IMR-90 (cell line): ENCODE data around the gene SBK2. TPM values are rescaled to one million over a fixed set of nuclear protein-coding genes. Genes with fewer than 3 reads are reported as not detected.

Source experiments
- ATAC-seq: fragments of 200-7000 bp; cut with Tn5 transposase; 2 replicates; pipeline ENCODE4 v1.9.1; 2020; ENCODE audit warnings: low read depth, mild to moderate bottlenecking, moderate library complexity
- BruUV-seq: library from RNA; stranded (reverse); fragments of 400-500 nt; replicated peaks from 2 replicates; lab custom pipeline; 2021; lab: Mats Ljungman, UMichigan
- CTCF ChIA-PET: fragments of 300-600 bp; formaldehyde crosslinking; extraction: SDS; loops from one replicate; lab custom pipeline; 2021; ENCODE audit warnings: antibody characterized with exemption; lab: Yijun Ruan, JAX
- POLR2A ChIA-PET: fragments of 300-600 bp; sonication (Branson Sonifier 250); formaldehyde crosslinking; loops from one replicate; lab custom pipeline; 2022; ENCODE audit warnings: antibody characterized with exemption; ENCODE audit not compliant: unreplicated experiment; lab: Charles Lee
- DNase-seq: peaks from one replicate; pipeline ENCODE4 v3.0.0; 2013
- H2AFZ ChIP-seq: replicated peaks from 2 replicates; pipeline ENCODE3; 2013; ENCODE audit warnings: low read length, mild to moderate bottlenecking; ENCODE audit not compliant: poor library complexity
- H2AK5ac ChIP-seq: 2 replicates; pipeline ENCODE4 v1.6.1; 2013; ENCODE audit warnings: low read depth, low read length, inconsistent platforms
- H2AK9ac ChIP-seq: replicated peaks from 2 replicates; pipeline ENCODE3; 2013; ENCODE audit warnings: mild to moderate bottlenecking, low read depth, low read length, moderate library complexity; ENCODE audit not compliant: poor library complexity
- H2BK120ac ChIP-seq: 2 replicates; pipeline ENCODE4 v1.6.1; 2013; ENCODE audit warnings: low read depth, low read length, inconsistent platforms
- H2BK15ac ChIP-seq: 3 replicates; pipeline ENCODE4 v1.6.1; 2013; ENCODE audit warnings: low read depth, low read length, inconsistent platforms
- H2BK20ac ChIP-seq: 2 replicates; pipeline ENCODE4 v1.6.1; 2013; ENCODE audit warnings: low read depth, mild to moderate bottlenecking, inconsistent platforms, low read length, moderate library complexity
- H2BK5ac ChIP-seq: 2 replicates; pipeline ENCODE4 v1.6.1; 2013; ENCODE audit warnings: mild to moderate bottlenecking, low read depth, low read length, inconsistent platforms; ENCODE audit not compliant: poor library complexity, severe bottlenecking
- H3K14ac ChIP-seq: replicated peaks from 2 replicates; pipeline ENCODE4 v1.6.1; 2013; ENCODE audit warnings: low read depth, low read length, inconsistent platforms
- H3K18ac ChIP-seq: 2 replicates; pipeline ENCODE4 v1.6.1; 2013; ENCODE audit warnings: low read depth, low read length, control low read depth
- H3K23ac ChIP-seq: 2 replicates; pipeline ENCODE4 v1.6.1; 2013; ENCODE audit warnings: low read depth, low read length, inconsistent platforms
- H3K27ac ChIP-seq: 2 replicates; pipeline ENCODE4 v1.5.1; 2013; ENCODE audit warnings: mild to moderate bottlenecking, control low read depth, low read length; ENCODE audit not compliant: insufficient read depth
- H3K27me3 ChIP-seq: 2 replicates; pipeline ENCODE4 v1.6.1; 2013; ENCODE audit warnings: low read length; ENCODE audit not compliant: control insufficient read depth, insufficient read depth
- H3K36me3 ChIP-seq: 2 replicates; pipeline ENCODE4 v1.6.1; 2013; ENCODE audit warnings: low read length, mixed read lengths; ENCODE audit not compliant: control insufficient read depth, insufficient read depth
- H3K4ac ChIP-seq: 2 replicates; pipeline ENCODE4 v1.6.1; 2013; ENCODE audit warnings: low read depth, low read length, inconsistent platforms
- H3K4me1 ChIP-seq: 2 replicates; pipeline ENCODE4 v1.6.1; 2013; ENCODE audit warnings: low read length, mixed read lengths; ENCODE audit not compliant: control insufficient read depth, insufficient read depth
- H3K4me2 ChIP-seq: 2 replicates; pipeline ENCODE4 v1.6.1; 2013; ENCODE audit warnings: low read depth, mild to moderate bottlenecking, control low read depth, low read length, moderate library complexity
- H3K4me3 ChIP-seq: 2 replicates; pipeline ENCODE4 v1.5.1; 2013; ENCODE audit warnings: low read depth, mild to moderate bottlenecking, control low read depth, low read length, moderate library complexity; ENCODE audit not compliant: insufficient read depth
- H3K56ac ChIP-seq: 2 replicates; pipeline ENCODE4 v1.6.1; 2013; ENCODE audit warnings: low read length, inconsistent platforms; ENCODE audit not compliant: insufficient read depth; ENCODE audit errors: extremely low read depth
- H3K79me1 ChIP-seq, 2 experiments: 2 replicates each; pipeline ENCODE4 v1.6.1; 2013; ENCODE audit warnings: low read length in 2 of 2, inconsistent platforms in 1 of 2, low read depth in 1 of 2
- H3K9ac ChIP-seq: 2 replicates; pipeline ENCODE4 v1.6.1; 2013; ENCODE audit warnings: low read depth, low read length, control low read depth
- H3K9me1 ChIP-seq: 2 replicates; pipeline ENCODE4 v1.6.1; 2013; ENCODE audit warnings: low read length, inconsistent platforms; ENCODE audit not compliant: insufficient read depth
- H3K9me3 ChIP-seq: 2 replicates; pipeline ENCODE4 v1.6.1; 2013; ENCODE audit warnings: low read length; ENCODE audit not compliant: control insufficient read depth, insufficient read depth
- H4K20me1 ChIP-seq: 2 replicates; pipeline ENCODE4 v1.6.1; 2013; ENCODE audit warnings: low read length, inconsistent platforms; ENCODE audit not compliant: insufficient read depth
- H4K5ac ChIP-seq: 2 replicates; pipeline ENCODE4 v1.6.1; 2013; ENCODE audit warnings: mild to moderate bottlenecking, low read depth, low read length, control low read depth
- H4K8ac ChIP-seq, 2 experiments: 2 replicates each; pipeline ENCODE4 v1.6.1; 2013; ENCODE audit warnings: low read depth in 2 of 2, low read length in 2 of 2, control low read depth in 1 of 2, inconsistent platforms in 1 of 2
- H4K91ac ChIP-seq: 2 replicates; pipeline ENCODE4 v1.6.1; 2013; ENCODE audit warnings: low read depth, low read length, inconsistent platforms; ENCODE audit not compliant: insufficient read depth
- BHLHE40 ChIP-seq: fragments of 150-350 bp; IDR thresholded peaks from 2 replicates; pipeline ENCODE4 v1.6.1; 2016; ENCODE audit warnings: mild to moderate bottlenecking, low read depth, low read length
- MAFK ChIP-seq: IDR thresholded peaks from 2 replicates; pipeline ENCODE4 v1.6.1; 2012; ENCODE audit warnings: low read depth, low read length, improper control_type of control experiment
- NFE2L2 ChIP-seq: fragments of 150-350 bp; IDR thresholded peaks from 2 replicates; pipeline ENCODE4 v1.6.1; 2016; ENCODE audit warnings: low read depth, mild to moderate bottlenecking, low read length
- POLR2A ChIP-seq: IDR thresholded peaks from 2 replicates; pipeline ENCODE4 v1.6.1; 2012; ENCODE audit warnings: mild to moderate bottlenecking, low read depth, low read length
- RAD21 ChIP-seq: IDR thresholded peaks from 2 replicates; pipeline ENCODE4 v1.6.1; 2012; ENCODE audit warnings: low read length, improper control_type of control experiment
- RFX5 ChIP-seq: IDR thresholded peaks from 2 replicates; pipeline ENCODE4 v1.8.0; 2012; ENCODE audit warnings: low read depth, mild to moderate bottlenecking, low read length, moderate library complexity
- SMC3 ChIP-seq: fragments of 150-350 bp; IDR thresholded peaks from 2 replicates; pipeline ENCODE4 v1.6.1; 2016; ENCODE audit warnings: low read depth, mild to moderate bottlenecking, antibody characterized with exemption, low read length, moderate library complexity
- WGBS, 2 experiments: methylation state at CpG; one replicate each; pipeline versions ENCODE4 v1.1.5 to v1.1.7; 2013; ENCODE audit warnings: missing lambda C conversion rate in 2 of 2; ENCODE audit not compliant: insufficient read length in 1 of 2; ENCODE audit errors: extremely low coverage in 2 of 2; 5-methylcytosine and 5-hydroxymethylcytosine counted together
- dilution Hi-C: fragments of 300-500 bp; cut with HindIII; formaldehyde crosslinking; loops from one replicate; pipeline ENCODE4 v1.14.3; 2018; ENCODE audit warnings: low sequenced_read_pairs; ENCODE audit not compliant: unreplicated experiment
- in situ Hi-C: fragments of 300-500 bp; cut with MboI; formaldehyde crosslinking; loops from 3 replicates; pipeline ENCODE4 v1.14.3; 2019; ENCODE audit warnings: low sequenced_read_pairs, inconsistent platforms, mixed read lengths
- intact Hi-C: fragments of 100-400 bp; cut with micrococcal nuclease; formaldehyde crosslinking; loops from 2 replicates; pipeline ENCODE4 v1.10.0; 2022
- polyA plus RNA-seq, 3 experiments: library from polyadenylated mRNA; depleted of rRNA; stranded (reverse); fragments of >200 nt; gene quantifications; 2 replicates each; pipeline ENCODE4 v1.2.3, GENCODE V29; 2012; ENCODE audit warnings: low replicate concordance in 1 of 3
- total RNA-seq: library from RNA; depleted of rRNA; stranded (reverse); fragments of >200 nt; gene quantifications from 2 replicates; pipeline ENCODE4 v1.2.3, GENCODE V29; 2012

The SBK2 gene
- total and polyA plus RNA-seq, 2 of the 4 experiments (the other 2 are of a cell fraction) = 0.48 TPM; not detected in 1

DNA sequence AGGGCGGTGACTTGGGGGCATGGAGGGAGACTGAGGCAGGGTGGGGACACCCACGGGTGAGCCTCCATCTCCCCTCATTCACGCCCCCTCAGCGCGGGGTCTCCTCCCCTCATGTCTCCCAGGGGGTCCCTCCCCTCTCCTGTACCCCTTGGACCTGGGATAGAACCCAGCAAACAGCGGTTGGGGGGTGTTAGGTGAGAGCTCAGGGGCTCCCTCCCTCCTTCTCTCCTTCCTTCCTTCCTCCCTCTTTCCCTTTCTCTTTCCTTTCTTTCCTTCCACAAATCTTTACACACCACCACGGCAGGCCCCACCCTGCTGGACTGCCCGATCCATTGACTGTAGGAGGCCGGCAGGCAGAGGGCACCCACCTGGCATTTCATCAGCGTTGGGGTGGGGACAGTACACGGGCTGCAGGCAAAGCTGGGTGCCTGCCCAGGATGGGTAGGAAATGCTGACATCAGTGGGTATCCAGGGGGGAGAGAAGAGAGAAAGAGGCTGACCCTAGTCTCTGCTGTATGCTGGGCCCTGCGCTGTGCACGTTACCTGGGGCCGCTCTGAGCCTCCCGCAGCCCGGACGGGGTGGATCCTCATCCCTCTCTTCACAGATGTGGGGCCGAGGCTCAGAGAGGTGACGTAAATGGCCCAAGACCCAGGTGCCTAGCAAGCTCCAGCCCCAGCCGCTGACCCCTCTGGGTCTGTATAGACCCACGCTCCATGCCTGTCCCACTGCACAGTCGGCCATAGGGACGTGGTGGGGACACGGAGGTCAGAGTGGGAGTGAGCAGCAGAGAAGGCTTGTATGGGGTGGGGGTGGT lies 45.2 kb downstream of the SBK2 start:
- Histone ChIP-seq H2BK20ac (no peak overlapping the region), H3K27ac (no peak overlapping the region), H3K18ac (no peak overlapping the region), H3K27me3 (no peaks in the 10 kb centered on the region), H3K9ac (no peak overlapping the region), H3K9me3 (no peaks in the 10 kb centered on the region), H2BK5ac (no peak overlapping the region), H3K4ac (peak overlapping the region; percentile 35; the same call in 1 of the 2 replicates), H3K56ac (no peak overlapping the region), H4K5ac (no peak overlapping the region), H3K4me1 (peaks cover 35% of the 10 kb centered on the region), H4K20me1 (0 out of 2 replicates have a peak, but pooled peaks cover 4% of the 10 kb centered on the region), H4K91ac (no peak overlapping the region), H2BK15ac (no peak overlapping the region; the same call in 2 of the 3 replicates), H2AFZ (no peak overlapping the region), H4K8ac (no peak overlapping the region), H2AK5ac (peak overlapping the region; percentile 32), H3K4me3 (no peak overlapping the region), H2AK9ac (peak overlapping the region; percentile 61), H3K36me3 (0 out of 2 replicates have a peak, but pooled peaks cover 2% of the 10 kb centered on the region), H3K9me1 (peaks cover 3% of the 10 kb centered on the region), H3K4me2 (no peak overlapping the region), H2BK120ac (no peak overlapping the region), H3K14ac (no peak overlapping the region), H3K79me1 (peaks cover 0 to 25% of the 10 kb centered on the region in 2 experiments), H3K23ac (no peak overlapping the region)
- BruUV-seq = no TSS peak
- POLR2A ChIA-PET = interaction anchor here (0.5 kb wide), 1 partner anchor 132 kb away, joined by 10 read pairs; the partner anchor contains the start of gene ZNF784
- in situ Hi-C loops (loop anchor here (25.0 kb wide), 1 partner anchor 1029 kb away; the partner anchor contains the start of genes CDC42EP5 and LENG9), intact Hi-C loops (no loop called here), dilution Hi-C loops (no loop called here)
- no peak for ATAC-seq
- 20 to 100% methylated on average over 1 of the region's 24 CpGs for WGBS, 2 experiments
- TF ChIP-seq NFE2L2 = no peak
- TF ChIP-seq MAFK = no peak
- no peak for TF ChIP-seq BHLHE40
- no peak for TF ChIP-seq RAD21
- TF ChIP-seq SMC3 = no peak
- no peak for TF ChIP-seq POLR2A
- no peak for TF ChIP-seq RFX5
- CTCF ChIA-PET = interaction anchor here (1.0 to 3.1 kb wide), 2 partner anchors 12 kb away, joined by 3 to 16 read pairs; no protein-coding TSS in a partner anchor
- DNase-seq = no peak
